IMR-90 (cell line): ENCODE results near the gene NAPEPLD. TPM values are rescaled to one million over a fixed set of nuclear protein-coding genes. Genes with fewer than 3 reads are reported as not detected.

Experiments used
- ATAC-seq: fragments of 200-7000 bp; cut with Tn5 transposase; 2 replicates; pipeline ENCODE4 v1.9.1; 2020; ENCODE audit warnings: low read depth, mild to moderate bottlenecking, moderate library complexity
- BruUV-seq: library from RNA; stranded (reverse); fragments of 400-500 nt; replicated peaks from 2 replicates; lab custom pipeline; 2021; lab: Mats Ljungman, UMichigan
- CTCF ChIA-PET: fragments of 300-600 bp; formaldehyde crosslinking; extraction: SDS; loops from one replicate; lab custom pipeline; 2021; ENCODE audit warnings: antibody characterized with exemption; lab: Yijun Ruan, JAX
- POLR2A ChIA-PET: fragments of 300-600 bp; sonication (Branson Sonifier 250); formaldehyde crosslinking; loops from one replicate; lab custom pipeline; 2022; ENCODE audit warnings: antibody characterized with exemption; ENCODE audit not compliant: unreplicated experiment; lab: Charles Lee
- DNase-seq: peaks from one replicate; pipeline ENCODE4 v3.0.0; 2013
- H2AFZ ChIP-seq: replicated peaks from 2 replicates; pipeline ENCODE3; 2013; ENCODE audit warnings: low read length, mild to moderate bottlenecking; ENCODE audit not compliant: poor library complexity
- H2AK5ac ChIP-seq: 2 replicates; pipeline ENCODE4 v1.6.1; 2013; ENCODE audit warnings: low read depth, low read length, inconsistent platforms
- H2AK9ac ChIP-seq: replicated peaks from 2 replicates; pipeline ENCODE3; 2013; ENCODE audit warnings: mild to moderate bottlenecking, low read depth, low read length, moderate library complexity; ENCODE audit not compliant: poor library complexity
- H2BK120ac ChIP-seq: 2 replicates; pipeline ENCODE4 v1.6.1; 2013; ENCODE audit warnings: low read depth, low read length, inconsistent platforms
- H2BK15ac ChIP-seq: 3 replicates; pipeline ENCODE4 v1.6.1; 2013; ENCODE audit warnings: low read depth, low read length, inconsistent platforms
- H2BK20ac ChIP-seq: 2 replicates; pipeline ENCODE4 v1.6.1; 2013; ENCODE audit warnings: low read depth, mild to moderate bottlenecking, inconsistent platforms, low read length, moderate library complexity
- H2BK5ac ChIP-seq: 2 replicates; pipeline ENCODE4 v1.6.1; 2013; ENCODE audit warnings: mild to moderate bottlenecking, low read depth, low read length, inconsistent platforms; ENCODE audit not compliant: poor library complexity, severe bottlenecking
- H3K14ac ChIP-seq: replicated peaks from 2 replicates; pipeline ENCODE4 v1.6.1; 2013; ENCODE audit warnings: low read depth, low read length, inconsistent platforms
- H3K18ac ChIP-seq: 2 replicates; pipeline ENCODE4 v1.6.1; 2013; ENCODE audit warnings: low read depth, low read length, control low read depth
- H3K23ac ChIP-seq: 2 replicates; pipeline ENCODE4 v1.6.1; 2013; ENCODE audit warnings: low read depth, low read length, inconsistent platforms
- H3K27ac ChIP-seq: 2 replicates; pipeline ENCODE4 v1.5.1; 2013; ENCODE audit warnings: mild to moderate bottlenecking, control low read depth, low read length; ENCODE audit not compliant: insufficient read depth
- H3K27me3 ChIP-seq: 2 replicates; pipeline ENCODE4 v1.6.1; 2013; ENCODE audit warnings: low read length; ENCODE audit not compliant: control insufficient read depth, insufficient read depth
- H3K36me3 ChIP-seq: 2 replicates; pipeline ENCODE4 v1.6.1; 2013; ENCODE audit warnings: low read length, mixed read lengths; ENCODE audit not compliant: control insufficient read depth, insufficient read depth
- H3K4ac ChIP-seq: 2 replicates; pipeline ENCODE4 v1.6.1; 2013; ENCODE audit warnings: low read depth, low read length, inconsistent platforms
- H3K4me1 ChIP-seq: 2 replicates; pipeline ENCODE4 v1.6.1; 2013; ENCODE audit warnings: low read length, mixed read lengths; ENCODE audit not compliant: control insufficient read depth, insufficient read depth
- H3K4me2 ChIP-seq: 2 replicates; pipeline ENCODE4 v1.6.1; 2013; ENCODE audit warnings: low read depth, mild to moderate bottlenecking, control low read depth, low read length, moderate library complexity
- H3K4me3 ChIP-seq: 2 replicates; pipeline ENCODE4 v1.5.1; 2013; ENCODE audit warnings: low read depth, mild to moderate bottlenecking, control low read depth, low read length, moderate library complexity; ENCODE audit not compliant: insufficient read depth
- H3K56ac ChIP-seq: 2 replicates; pipeline ENCODE4 v1.6.1; 2013; ENCODE audit warnings: low read length, inconsistent platforms; ENCODE audit not compliant: insufficient read depth; ENCODE audit errors: extremely low read depth
- H3K79me1 ChIP-seq, 2 experiments: 2 replicates each; pipeline ENCODE4 v1.6.1; 2013; ENCODE audit warnings: low read length in 2 of 2, inconsistent platforms in 1 of 2, low read depth in 1 of 2
- H3K9ac ChIP-seq: 2 replicates; pipeline ENCODE4 v1.6.1; 2013; ENCODE audit warnings: low read depth, low read length, control low read depth
- H3K9me1 ChIP-seq: 2 replicates; pipeline ENCODE4 v1.6.1; 2013; ENCODE audit warnings: low read length, inconsistent platforms; ENCODE audit not compliant: insufficient read depth
- H3K9me3 ChIP-seq: 2 replicates; pipeline ENCODE4 v1.6.1; 2013; ENCODE audit warnings: low read length; ENCODE audit not compliant: control insufficient read depth, insufficient read depth
- H4K20me1 ChIP-seq: 2 replicates; pipeline ENCODE4 v1.6.1; 2013; ENCODE audit warnings: low read length, inconsistent platforms; ENCODE audit not compliant: insufficient read depth
- H4K5ac ChIP-seq: 2 replicates; pipeline ENCODE4 v1.6.1; 2013; ENCODE audit warnings: mild to moderate bottlenecking, low read depth, low read length, control low read depth
- H4K8ac ChIP-seq, 2 experiments: 2 replicates each; pipeline ENCODE4 v1.6.1; 2013; ENCODE audit warnings: low read depth in 2 of 2, low read length in 2 of 2, control low read depth in 1 of 2, inconsistent platforms in 1 of 2
- H4K91ac ChIP-seq: 2 replicates; pipeline ENCODE4 v1.6.1; 2013; ENCODE audit warnings: low read depth, low read length, inconsistent platforms; ENCODE audit not compliant: insufficient read depth
- BHLHE40 ChIP-seq: fragments of 150-350 bp; IDR thresholded peaks from 2 replicates; pipeline ENCODE4 v1.6.1; 2016; ENCODE audit warnings: mild to moderate bottlenecking, low read depth, low read length
- CEBPB ChIP-seq: IDR thresholded peaks from 2 replicates; pipeline ENCODE4 v1.6.1; 2012; ENCODE audit warnings: low read depth, low read length, improper control_type of control experiment
- CHD1 ChIP-seq: IDR thresholded peaks from 2 replicates; pipeline ENCODE4 v1.6.1; 2012; ENCODE audit warnings: low read depth, low read length, improper control_type of control experiment
- CTCF ChIP-seq: conservative IDR thresholded peaks from 2 replicates; pipeline ENCODE4 v1.5.1; 2012; ENCODE audit warnings: mild to moderate bottlenecking, low read depth, low read length, improper control_type of control experiment
- ELK1 ChIP-seq: fragments of 150-350 bp; IDR thresholded peaks from 2 replicates; pipeline ENCODE4 v1.6.1; 2016; ENCODE audit warnings: low read depth, mild to moderate bottlenecking, low read length, moderate library complexity, borderline replicate concordance
- FOS ChIP-seq: fragments of 150-350 bp; IDR thresholded peaks from 2 replicates; pipeline ENCODE4 v1.6.1; 2016; ENCODE audit warnings: low read depth, low read length
- MAFK ChIP-seq: IDR thresholded peaks from 2 replicates; pipeline ENCODE4 v1.6.1; 2012; ENCODE audit warnings: low read depth, low read length, improper control_type of control experiment
- MXI1 ChIP-seq: IDR thresholded peaks from 2 replicates; pipeline ENCODE4 v1.6.1; 2012; ENCODE audit warnings: low read depth, mild to moderate bottlenecking, low read length, moderate library complexity, borderline replicate concordance
- NFE2L2 ChIP-seq: fragments of 150-350 bp; IDR thresholded peaks from 2 replicates; pipeline ENCODE4 v1.6.1; 2016; ENCODE audit warnings: low read depth, mild to moderate bottlenecking, low read length
- RAD21 ChIP-seq: IDR thresholded peaks from 2 replicates; pipeline ENCODE4 v1.6.1; 2012; ENCODE audit warnings: low read length, improper control_type of control experiment
- RCOR1 ChIP-seq: IDR thresholded peaks from 2 replicates; pipeline ENCODE4 v1.6.1; 2012; ENCODE audit warnings: mild to moderate bottlenecking, low read length, improper control_type of control experiment; ENCODE audit not compliant: insufficient replicate concordance
- RFX5 ChIP-seq: IDR thresholded peaks from 2 replicates; pipeline ENCODE4 v1.8.0; 2012; ENCODE audit warnings: low read depth, mild to moderate bottlenecking, low read length, moderate library complexity
- SMC3 ChIP-seq: fragments of 150-350 bp; IDR thresholded peaks from 2 replicates; pipeline ENCODE4 v1.6.1; 2016; ENCODE audit warnings: low read depth, mild to moderate bottlenecking, antibody characterized with exemption, low read length, moderate library complexity
- USF2 ChIP-seq: fragments of 150-350 bp; IDR thresholded peaks from 2 replicates; pipeline ENCODE4 v1.6.1; 2017; ENCODE audit warnings: mild to moderate bottlenecking, antibody characterized with exemption, low read length, low read depth
- WGBS, 2 experiments: methylation state at CpG; one replicate each; pipeline versions ENCODE4 v1.1.5 to v1.1.7; 2013; ENCODE audit warnings: missing lambda C conversion rate in 2 of 2; ENCODE audit not compliant: insufficient read length in 1 of 2; ENCODE audit errors: extremely low coverage in 2 of 2; 5-methylcytosine and 5-hydroxymethylcytosine counted together
- dilution Hi-C: fragments of 300-500 bp; cut with HindIII; formaldehyde crosslinking; loops from one replicate; pipeline ENCODE4 v1.14.3; 2018; ENCODE audit warnings: low sequenced_read_pairs; ENCODE audit not compliant: unreplicated experiment
- in situ Hi-C: fragments of 300-500 bp; cut with MboI; formaldehyde crosslinking; loops from 3 replicates; pipeline ENCODE4 v1.14.3; 2019; ENCODE audit warnings: low sequenced_read_pairs, inconsistent platforms, mixed read lengths
- intact Hi-C: fragments of 100-400 bp; cut with micrococcal nuclease; formaldehyde crosslinking; loops from 2 replicates; pipeline ENCODE4 v1.10.0; 2022
- polyA plus RNA-seq, 3 experiments: library from polyadenylated mRNA; depleted of rRNA; stranded (reverse); fragments of >200 nt; gene quantifications; 2 replicates each; pipeline ENCODE4 v1.2.3, GENCODE V29; 2012; ENCODE audit warnings: low replicate concordance in 1 of 3
- total RNA-seq: library from RNA; depleted of rRNA; stranded (reverse); fragments of >200 nt; gene quantifications from 2 replicates; pipeline ENCODE4 v1.2.3, GENCODE V29; 2012

NAPEPLD gene
- total and polyA plus RNA-seq, 2 of the 4 experiments (the other 2 are of a cell fraction), result 2.2 to 3.4 TPM

GRCh38 chr7:103071000-103071399, 77.9 kb downstream of the NAPEPLD start:
- Histone ChIP-seq H3K4me2 (no peak overlapping the region), H2AK5ac (no peak overlapping the region), H4K5ac (no peak overlapping the region), H2BK5ac (no peak overlapping the region), H4K8ac (no peak overlapping the region), H3K9me3 (no peaks in the 10 kb centered on the region), H3K23ac (no peak overlapping the region), H2AK9ac (no peak overlapping the region), H3K79me1 (peaks cover 5 to 13% of the 10 kb centered on the region in 2 experiments; a peak in 3 of 4 replicates), H2BK120ac (no peak overlapping the region), H3K9me1 (peaks cover 6% of the 10 kb centered on the region; the same call in 1 of the 2 replicates), H4K91ac (no peak overlapping the region), H3K4me3 (no peak overlapping the region), H3K56ac (no peak overlapping the region), H3K4ac (no peak overlapping the region), H3K36me3 (no peaks in the 10 kb centered on the region), H3K18ac (no peak overlapping the region), H2BK20ac (no peak overlapping the region), H2AFZ (no peak overlapping the region), H3K4me1 (peaks cover 2% of the 10 kb centered on the region; the same call in 1 of the 2 replicates), H3K27ac (no peak overlapping the region), H3K14ac (no peak overlapping the region), H3K27me3 (no peaks in the 10 kb centered on the region), H3K9ac (no peak overlapping the region), H2BK15ac (no peak overlapping the region), H4K20me1 (no peaks in the 10 kb centered on the region)
- DNase-seq (no peak), ATAC-seq (no peak)
- no CpG with 5 or more reads among the region's 2 CpGs for WGBS, 2 experiments
- dilution Hi-C loops (no loop called here), intact Hi-C loops (no loop called here), in situ Hi-C loops (no loop called here)
- BruUV-seq, result no TSS peak
- ChIA-PET POLR2A (no interaction called here), CTCF (interaction anchor here (0.6 to 0.7 kb wide), 2 partner anchors 9 to 32 kb away, joined by 3 to 7 read pairs; no protein-coding TSS in a partner anchor)
- TF ChIP-seq FOS, result no peak
- no peak for TF ChIP-seq BHLHE40
- TF ChIP-seq RFX5, result no peak
- TF ChIP-seq CEBPB, result no peak
- no peak for TF ChIP-seq RAD21
- no peak for TF ChIP-seq MXI1
- TF ChIP-seq CHD1, result no peak
- no peak for TF ChIP-seq MAFK
- TF ChIP-seq NFE2L2, result no peak
- TF ChIP-seq ELK1, result no peak
- no peak for TF ChIP-seq RCOR1
- no peak for TF ChIP-seq SMC3
- TF ChIP-seq CTCF, result no peak
- no peak for TF ChIP-seq USF2
